Skeletal muscle tissue (tissue), 5 donors: ENCODE data around the gene PCDH11X. TPM values are rescaled to one million over a fixed set of nuclear protein-coding genes. Genes with fewer than 3 reads are reported as not detected.
"Not testable (repeated sequence)": the region's sequence is repeated elsewhere in the genome, so short reads cannot be mapped to it uniquely, and the experiment has no call there.

Experiments
- H3K27ac ChIP-seq: one replicate; pipeline ENCODE4 v1.7.0; 2013; ENCODE audit warnings: mild to moderate bottlenecking, low read depth, low read length, inconsistent platforms
- H3K27me3 ChIP-seq, 3 donors: one replicate each; pipeline ENCODE4 v1.7.0; 2013; ENCODE audit warnings: low read length in 3 of 3; ENCODE audit not compliant: control insufficient read depth in 3 of 3, insufficient read depth in 3 of 3
- H3K36me3 ChIP-seq, 3 donors: one replicate each; pipeline ENCODE4 v1.7.0; 2013; ENCODE audit warnings: low read length in 3 of 3; ENCODE audit not compliant: control insufficient read depth in 3 of 3, insufficient read depth in 3 of 3
- H3K4me1 ChIP-seq, 3 donors: one replicate each; pipeline ENCODE4 v1.7.0; 2013; ENCODE audit warnings: low read length in 3 of 3, mild to moderate bottlenecking in 3 of 3; ENCODE audit not compliant: control insufficient read depth in 3 of 3, insufficient read depth in 3 of 3
- H3K4me3 ChIP-seq, 3 donors: one replicate each; pipeline ENCODE4 v1.7.0; 2013; ENCODE audit warnings: low read length in 3 of 3
- H3K9ac ChIP-seq, 3 donors: one replicate each; pipeline ENCODE4 v1.7.0; 2013; ENCODE audit warnings: low read length in 3 of 3, mild to moderate bottlenecking in 3 of 3, moderate library complexity in 2 of 3, low read depth in 1 of 3
- H3K9me3 ChIP-seq, 3 donors: one replicate each; pipeline ENCODE4 v1.7.0; 2013; ENCODE audit warnings: low read length in 3 of 3; ENCODE audit not compliant: control insufficient read depth in 3 of 3
- small RNA-seq: library from RNA; depleted of rRNA; stranded (forward); fragments of <200 nt; gene quantifications from one replicate; pipeline ENCODE3, GENCODE V24; 2014
- total RNA-seq: library from RNA; depleted of rRNA; stranded (reverse); fragments of >200 nt; gene quantifications from one replicate; pipeline ENCODE4 v1.2.3, GENCODE V29; 2014
- donor health status: Osteomylitis.

PCDH11X gene
- total RNA-seq, 1 donor from 2014 or later, result 1.0 TPM

DNA sequence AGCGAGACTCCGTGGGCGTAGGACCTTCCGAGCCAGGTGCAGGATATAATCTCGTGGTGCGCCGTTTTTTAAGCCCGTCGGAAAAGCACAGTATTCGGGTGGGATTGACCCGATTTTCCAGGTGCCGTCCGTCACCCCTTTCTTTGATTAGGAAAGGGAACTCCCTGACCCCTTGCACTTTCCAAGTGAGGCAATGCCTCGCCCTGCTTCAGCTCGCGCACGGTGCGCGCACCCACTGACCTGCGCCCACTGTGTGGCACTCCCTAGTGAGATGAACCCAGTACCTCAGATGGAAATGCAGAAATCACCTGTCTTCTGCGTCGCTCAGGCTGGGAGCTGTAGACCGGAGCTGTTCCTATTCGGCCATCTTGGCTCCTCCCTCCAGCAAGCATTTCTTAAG lies 46.1 kb downstream of the PCDH11X start:
- H3K9ac ChIP-seq, H3K4me3 ChIP-seq, H3K4me1 ChIP-seq, H3K36me3 ChIP-seq, H3K27me3 ChIP-seq, H3K9me3 ChIP-seq, H3K27ac ChIP-seq: not testable (repeated sequence)

Small RNA genes lying within 50 kb of the gene (small RNA-seq; reads per million reads assigned to genes)
- 0.21 reads per million for gene RNU2-26P
